Activated T-cell treated with anti-CD3 and anti-CD28 coated beads for 1 hour (primary cell): ENCODE measurements around the gene SLC22A7.
"Not testable (repeated sequence)": the region's sequence is repeated elsewhere in the genome, so short reads cannot be mapped to it uniquely, and the experiment has no call there.

Experiments used
- DNase-seq: peaks from one replicate; pipeline ENCODE4 v3.0.0-alpha.2; 2020; ENCODE audit warnings: low read depth

SLC22A7 gene

GRCh38 chr6:43302126-43302525 is 4.1 kb downstream of the SLC22A7 start:
- no peak for DNase-seq

DNA sequence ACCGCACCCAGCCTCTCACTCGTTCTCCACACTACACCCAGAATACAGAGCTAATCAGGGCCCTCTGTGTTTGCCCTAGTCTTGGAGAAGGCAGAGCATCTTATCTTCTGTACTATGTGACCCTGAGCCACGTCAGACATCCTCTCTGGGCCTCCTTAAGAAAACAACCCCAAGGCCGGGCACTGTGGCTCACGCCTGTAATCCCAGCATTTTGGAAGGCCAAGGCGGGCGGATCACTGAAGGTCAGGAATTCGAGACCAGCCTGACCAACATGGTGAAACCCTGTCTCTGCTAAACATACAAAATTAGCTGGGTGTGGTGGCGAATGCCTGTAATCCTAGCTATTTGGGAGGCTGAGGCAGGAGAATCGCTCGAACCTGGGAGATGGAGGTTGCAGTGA is 4.9 kb downstream of the SLC22A7 start:
- not testable (repeated sequence) for DNase-seq

DNA sequence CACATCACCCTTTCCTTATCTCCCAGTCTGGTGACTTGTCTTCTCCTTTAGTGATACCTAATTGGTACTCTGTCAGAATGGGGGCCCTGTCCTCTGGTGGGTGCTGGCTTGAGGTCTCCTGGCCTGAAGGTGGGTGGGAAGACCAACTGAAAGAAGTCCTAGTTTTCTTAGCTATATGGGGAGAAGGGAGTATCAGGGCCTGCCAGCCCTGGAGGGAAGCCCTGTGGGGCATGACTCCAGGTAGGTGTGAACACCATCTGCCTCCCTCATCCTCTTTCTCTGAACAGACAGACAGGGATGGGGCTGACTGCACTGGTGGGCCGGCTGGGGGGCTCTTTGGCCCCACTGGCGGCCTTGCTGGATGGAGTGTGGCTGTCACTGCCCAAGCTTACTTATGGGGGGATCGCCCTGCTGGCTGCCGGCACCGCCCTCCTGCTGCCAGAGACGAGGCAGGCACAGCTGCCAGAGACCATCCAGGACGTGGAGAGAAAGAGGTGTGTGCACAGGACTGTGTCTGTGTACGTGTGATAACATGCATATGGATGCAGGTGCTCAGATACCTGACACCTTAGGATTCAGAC is 5.8 kb downstream of the SLC22A7 start:
- no peak for DNase-seq

- DNase-seq, result no peak
These were observed 6.3 kb downstream of the SLC22A7 start for GRCh38 chr6:43304361-43304760.

- DNase-seq, result no peak
These were observed 6.8 kb downstream of the SLC22A7 start for GRCh38 chr6:43304882-43305281.

GRCh38 chr6:43306086-43306485 is 8.0 kb downstream of the SLC22A7 start:
- DNase-seq, result no peak

- DNase-seq, result no peak
These were observed 9.5 kb downstream of the SLC22A7 start for GRCh38 chr6:43307451-43308100.

GRCh38 chr6:43308101-43308989 is 10.3 kb downstream of the SLC22A7 start, which contains the start of gene CRIP3:
TSS of gene CRIP3 (minus strand) at chr6:43308826. CDS start at chr6:43308792, 34 bp downstream.
- peak; percentile 30 for DNase-seq

DNA sequence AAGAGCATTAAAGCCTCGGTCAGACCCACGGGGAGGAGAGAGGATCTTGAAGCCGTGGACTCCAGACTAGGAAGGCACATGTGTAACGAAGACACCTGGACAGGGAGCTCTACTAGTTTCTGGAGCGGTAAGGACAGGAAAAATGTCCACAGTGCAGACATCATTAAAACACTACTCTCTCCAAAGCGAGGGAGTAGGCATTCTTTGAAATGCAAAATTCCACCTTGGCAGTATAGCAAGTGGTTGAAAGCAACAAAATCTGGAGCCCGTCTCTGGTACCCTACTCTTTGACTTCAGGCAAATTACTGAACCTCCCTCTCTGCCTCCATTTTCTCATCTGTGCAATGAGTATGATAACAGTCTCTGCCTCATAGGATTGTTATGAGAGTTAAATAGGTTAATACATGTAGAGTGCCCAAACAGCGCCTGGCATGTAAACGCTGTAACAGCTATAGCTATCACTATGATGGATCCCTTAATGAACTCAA is 11.0 kb downstream of the SLC22A7 start:
- no peak for DNase-seq

DNA sequence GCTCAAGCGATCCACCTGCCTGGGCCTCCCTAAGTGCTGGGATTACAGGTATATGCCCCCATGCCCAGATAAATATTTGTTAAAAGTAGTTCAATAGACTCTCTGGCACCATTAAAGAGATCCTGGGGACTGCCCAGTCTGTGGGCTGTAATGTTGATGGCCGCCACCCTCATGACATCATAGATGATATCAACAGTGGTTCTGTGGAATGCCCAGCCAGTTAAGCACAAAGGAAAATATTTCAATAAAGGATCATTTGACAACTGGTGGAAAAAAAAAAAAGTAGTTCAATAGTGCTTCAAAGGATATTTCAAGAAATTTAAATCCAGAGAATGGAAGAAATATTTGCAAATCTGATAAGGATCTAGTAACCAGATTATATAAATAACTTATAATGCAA is 12.1 kb downstream of the SLC22A7 start:
- DNase-seq, result no peak

DNA sequence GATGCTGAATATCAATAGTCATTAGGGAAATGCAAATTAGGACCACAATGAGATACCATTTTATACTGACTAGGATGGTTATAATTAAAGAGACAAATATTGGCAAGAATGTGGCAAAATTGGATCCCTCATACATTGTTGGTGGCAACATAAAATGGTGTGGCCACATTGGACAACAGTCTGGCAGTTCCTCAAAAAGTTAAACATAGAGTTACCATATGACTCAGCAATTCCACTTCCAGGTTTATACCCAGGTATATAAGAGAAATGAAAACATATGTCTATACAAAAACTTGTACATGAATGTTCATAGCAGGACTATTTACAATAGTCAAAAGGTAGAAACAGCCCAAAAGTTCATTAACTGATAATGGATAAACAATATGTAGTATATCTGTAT is 12.6 kb downstream of the SLC22A7 start:
- DNase-seq, result no peak

GRCh38 chr6:43311666-43312065 is 13.6 kb downstream of the SLC22A7 start:
- DNase-seq, result no peak

DNA sequence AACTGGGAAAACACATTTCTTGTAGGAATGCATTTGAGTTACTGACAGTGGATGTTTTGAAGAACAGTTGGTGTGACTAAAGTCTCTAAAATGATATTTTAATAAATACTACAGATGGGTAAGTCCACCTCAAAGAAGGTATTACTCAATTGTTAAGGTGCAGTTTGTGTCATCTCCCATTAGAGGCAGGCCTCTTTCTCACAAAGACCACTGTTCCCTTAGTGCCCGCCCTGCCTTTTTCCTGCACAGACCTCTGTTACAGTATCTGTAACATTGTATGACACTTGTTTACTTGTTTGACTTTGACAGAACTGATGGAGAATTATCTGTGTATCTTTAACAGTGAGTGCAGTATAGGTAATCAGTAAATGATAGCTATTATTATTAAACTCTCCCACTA is 15.8 kb downstream of the SLC22A7 start:
- no peak for DNase-seq

- no peak for DNase-seq
These were observed 20.0 kb downstream of the SLC22A7 start for GRCh38 chr6:43318011-43318410.

- DNase-seq, result no peak
These were observed 27.8 kb downstream of the SLC22A7 start for GRCh38 chr6:43325876-43326275.

- no peak for DNase-seq
These were observed 30.5 kb downstream of the SLC22A7 start for GRCh38 chr6:43328528-43328927.

- DNase-seq, result no peak
These were observed 33.4 kb downstream of the SLC22A7 start for GRCh38 chr6:43331470-43331869.

DNA sequence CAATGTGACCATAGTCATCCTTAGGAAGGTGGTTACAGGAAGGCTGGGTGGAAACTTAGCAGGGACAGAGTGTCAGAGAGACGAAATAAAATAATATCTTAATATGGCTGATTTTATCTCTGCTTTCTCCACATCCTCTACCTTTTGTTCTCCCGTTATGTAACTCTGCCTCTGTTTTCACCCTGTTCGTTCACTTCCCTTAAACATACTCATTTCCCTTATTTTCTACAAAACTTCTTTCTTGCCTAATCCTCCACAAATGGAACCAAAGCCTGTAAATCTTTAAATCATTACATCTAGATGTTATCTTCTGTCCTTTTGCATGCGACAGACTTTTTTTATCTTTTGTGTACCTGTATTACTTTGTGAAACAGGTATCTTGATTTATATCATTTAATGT is 33.8 kb downstream of the SLC22A7 start:
- no peak for DNase-seq

DNA sequence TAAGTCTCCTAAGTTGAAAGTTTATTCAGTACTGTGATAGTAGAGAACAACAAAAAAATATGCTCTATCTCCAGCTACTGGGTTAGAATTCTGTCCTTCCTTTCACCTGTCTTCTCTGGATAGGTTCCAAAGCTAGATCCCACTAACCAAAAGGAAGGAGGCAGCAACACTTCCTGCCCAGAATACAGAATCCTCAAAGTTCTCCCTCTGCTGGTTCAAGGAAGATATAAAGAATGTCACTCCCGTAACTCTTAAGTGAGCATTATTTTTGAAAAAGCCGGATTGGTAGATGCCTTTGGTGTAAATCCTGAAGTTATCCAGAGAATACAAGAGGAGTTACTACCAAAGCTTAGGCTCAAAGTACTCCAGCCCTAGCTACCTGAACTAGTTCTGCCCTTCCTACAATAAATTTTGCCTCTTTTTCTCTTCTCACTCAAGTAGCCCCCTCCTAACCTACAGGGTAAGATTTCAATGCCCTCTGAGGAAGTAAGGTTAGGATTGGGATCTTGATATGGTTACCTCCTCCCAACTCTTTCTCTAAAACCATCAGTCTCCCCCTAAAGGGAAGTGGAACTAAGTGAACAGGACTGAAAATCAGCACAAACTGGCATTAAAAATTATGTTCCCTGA is 36.5 kb downstream of the SLC22A7 start:
- DNase-seq, result no peak

GRCh38 chr6:43335469-43335868 is 37.4 kb downstream of the SLC22A7 start:
- DNase-seq, result no peak

- DNase-seq, result no peak
These were observed 38.3 kb downstream of the SLC22A7 start for GRCh38 chr6:43336382-43336781.

DNA sequence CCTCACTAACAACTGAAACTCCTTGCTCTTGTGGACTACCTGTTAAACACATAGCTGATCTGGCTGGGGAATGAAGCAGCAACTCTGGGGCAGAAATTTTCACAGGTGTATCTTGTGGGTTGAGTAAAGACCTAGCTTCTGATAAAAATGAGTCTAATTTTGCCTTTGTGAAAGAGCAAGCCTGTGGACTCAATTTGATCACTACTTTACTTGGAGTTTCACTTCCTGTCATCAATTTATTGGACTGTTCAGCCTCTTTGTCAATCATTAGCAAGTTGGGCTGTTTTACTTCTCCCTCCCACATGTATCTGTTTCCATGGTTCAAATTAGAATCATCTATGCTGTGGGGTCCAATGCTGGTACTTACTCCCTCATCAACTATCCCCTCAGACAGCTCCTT is 40.2 kb downstream of the SLC22A7 start:
- no peak for DNase-seq
